GOT3 (cell line): ENCODE data around the gene RHPN2.
"Not testable (repeated sequence)": the region's sequence is repeated elsewhere in the genome, so short reads cannot be mapped to it uniquely, and the experiment has no call there.

ENCODE experiments used
- DNase-seq: peaks from one replicate; lab custom pipeline; 2025; ENCODE audit warnings: mixed read lengths; lab: John Stamatoyannopoulos, UW

Gene RHPN2

DNA sequence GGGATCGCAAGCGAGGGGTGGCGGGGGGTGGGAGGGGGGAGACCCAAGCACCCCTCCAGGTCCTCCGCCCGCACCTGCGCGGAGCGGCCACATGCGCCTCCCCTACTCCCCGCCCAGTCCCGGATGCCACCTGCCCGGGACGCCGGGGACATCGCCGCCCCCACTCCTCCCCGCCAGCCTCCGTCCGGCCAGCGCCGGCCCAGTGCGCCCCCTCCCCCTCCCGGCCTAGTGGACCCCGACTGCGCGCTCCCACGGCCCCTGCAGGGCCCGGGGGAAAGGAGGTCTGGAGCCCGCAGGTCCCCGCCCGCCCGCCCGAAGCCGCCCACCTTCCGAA lies 263 bp downstream of the RHPN2 start:
- no peak for DNase-seq

- no peak for DNase-seq
Observed at GRCh38 chr19:33063753-33064457, 783 bp downstream of the RHPN2 start.

GRCh38 chr19:33063356-33063752 lies 1.3 kb downstream of the RHPN2 start:
- no peak for DNase-seq

- no peak for DNase-seq
Observed at GRCh38 chr19:33062902-33063301, 1.8 kb downstream of the RHPN2 start.

DNA sequence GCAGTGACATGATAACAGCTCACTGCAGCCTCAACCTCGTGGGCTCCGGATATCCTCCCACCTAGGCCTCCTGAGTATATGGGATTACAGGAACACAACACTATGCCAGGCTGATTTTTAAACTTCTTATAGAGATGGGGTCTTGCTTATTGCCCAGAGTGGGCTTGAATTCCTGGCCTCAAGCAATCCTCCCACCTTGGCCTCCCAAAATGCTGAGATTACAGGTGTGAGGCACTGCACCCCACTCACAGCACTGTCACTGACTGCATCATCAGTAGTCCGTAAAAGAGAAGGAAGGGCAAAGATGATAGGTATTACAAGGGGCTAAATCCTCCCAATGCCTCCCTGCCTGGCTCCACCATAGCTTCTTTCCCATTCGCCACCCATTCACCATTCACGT lies 4.1 kb downstream of the RHPN2 start:
- DNase-seq, result no peak

DNA sequence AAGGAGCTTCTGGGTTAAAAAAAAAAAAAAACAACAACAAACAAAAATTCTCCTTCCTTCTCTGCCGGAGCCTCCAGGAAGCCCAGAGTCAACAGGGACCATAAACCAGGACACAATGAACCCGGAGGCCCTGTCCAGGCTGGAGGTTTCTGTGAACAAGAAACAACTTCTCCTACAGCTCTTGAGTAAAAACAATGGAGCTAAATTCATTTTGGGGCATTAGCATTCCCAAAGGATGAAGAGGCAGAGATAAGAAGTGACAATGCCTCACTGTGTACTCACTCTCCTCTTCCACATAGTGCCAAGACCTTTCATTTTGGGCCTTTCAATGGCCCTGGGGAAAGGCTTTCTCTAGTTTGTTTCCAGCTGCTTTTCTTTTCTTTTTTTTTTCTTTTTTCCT lies 9.0 kb downstream of the RHPN2 start:
- DNase-seq, result no peak

- no peak for DNase-seq
Observed at GRCh38 chr19:33054623-33055022, 10.1 kb downstream of the RHPN2 start.

- DNase-seq, result no peak
Observed at GRCh38 chr19:33052352-33052972, 12.2 kb downstream of the RHPN2 start.

GRCh38 chr19:33050110-33050509 lies 14.6 kb downstream of the RHPN2 start:
- no peak for DNase-seq

- DNase-seq, result no peak
Observed at GRCh38 chr19:33048806-33049676, 15.6 kb downstream of the RHPN2 start.

DNA sequence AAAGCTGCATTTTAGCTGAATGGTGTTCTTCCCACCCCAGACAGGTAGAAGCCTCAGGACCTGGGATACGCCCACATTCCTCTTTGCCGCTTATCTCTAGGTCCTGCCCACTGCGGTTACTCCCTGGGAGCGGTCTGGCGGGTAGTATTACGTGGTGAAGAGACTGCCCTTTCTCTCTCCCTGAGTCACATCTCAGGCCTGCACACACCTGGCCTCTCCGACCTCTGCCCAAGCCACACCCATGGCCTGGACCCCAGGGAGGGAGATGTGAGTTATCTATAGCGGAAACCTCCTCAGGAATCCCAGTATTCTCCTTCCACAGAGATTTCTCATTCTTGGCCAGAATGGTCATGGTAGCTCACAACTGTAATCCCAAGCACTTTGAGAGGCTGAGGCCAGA lies 17.3 kb downstream of the RHPN2 start:
- no peak for DNase-seq

DNA sequence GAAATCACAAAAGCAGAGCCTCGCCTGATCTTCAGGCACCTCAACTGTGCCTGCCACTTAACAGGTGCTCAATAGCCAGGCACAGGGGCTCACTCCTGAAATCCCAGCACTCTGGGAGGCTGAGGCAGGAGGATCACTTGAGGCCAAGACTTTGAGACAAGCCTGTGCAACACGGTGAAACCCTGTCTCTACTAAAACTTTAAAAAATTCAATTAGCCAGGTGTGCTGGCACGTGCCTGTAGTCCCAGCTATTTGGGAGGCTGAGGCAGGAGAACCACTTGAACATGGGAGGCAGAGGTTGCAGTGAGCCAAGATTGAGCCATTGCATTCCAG lies 22.9 kb downstream of the RHPN2 start:
- DNase-seq, result not testable (repeated sequence)

- DNase-seq, result no peak
Observed at GRCh38 chr19:33040994-33041827, 23.5 kb downstream of the RHPN2 start.

DNA sequence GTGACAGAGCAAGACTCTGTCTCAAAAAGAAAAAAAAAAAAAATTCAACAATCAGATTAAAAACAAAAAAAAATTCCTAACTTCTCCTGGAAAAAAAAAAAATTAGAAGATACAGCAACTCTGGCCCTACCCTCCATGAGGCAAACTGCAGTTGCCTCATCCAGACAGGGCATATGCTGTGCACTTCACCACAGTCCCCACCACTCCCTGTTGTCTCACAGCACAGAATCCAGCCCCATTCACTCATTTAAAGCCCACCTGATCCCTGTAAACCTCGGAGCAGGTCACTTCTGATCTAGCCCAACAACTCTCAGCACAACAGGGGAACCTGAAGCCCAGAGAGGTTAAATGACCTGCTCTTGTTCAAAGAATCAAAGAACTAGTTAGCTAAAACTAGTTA lies 24.9 kb downstream of the RHPN2 start:
- DNase-seq, result no peak

DNA sequence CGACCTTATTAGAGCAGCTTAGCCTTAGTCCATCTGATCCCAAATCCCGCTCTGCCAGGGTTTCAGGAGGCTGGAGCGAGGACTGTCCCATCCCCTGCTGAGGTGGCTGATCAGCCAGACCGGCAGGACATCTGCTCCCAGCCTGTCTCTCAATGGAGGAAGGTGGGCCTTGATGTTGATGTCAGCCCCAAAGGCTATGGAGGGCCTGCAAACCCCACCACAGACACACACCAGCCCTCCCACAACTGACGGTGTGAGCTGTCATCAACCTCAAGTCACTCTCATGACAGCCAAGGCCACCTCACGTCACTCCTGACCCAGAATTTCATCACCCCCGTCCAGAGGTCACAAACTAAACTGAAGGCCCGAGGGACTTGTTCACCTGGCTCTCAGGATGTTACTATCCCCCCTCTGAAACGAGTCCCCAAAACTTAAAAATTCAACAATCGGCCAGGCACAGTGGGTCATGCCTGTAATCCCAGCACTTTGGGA lies 25.5 kb downstream of the RHPN2 start:
- DNase-seq, result no peak

GRCh38 chr19:33037168-33038025 lies 27.3 kb downstream of the RHPN2 start:
- not testable (repeated sequence) for DNase-seq

GRCh38 chr19:33036370-33037167 lies 28.1 kb downstream of the RHPN2 start:
- DNase-seq, result not testable (repeated sequence)

DNA sequence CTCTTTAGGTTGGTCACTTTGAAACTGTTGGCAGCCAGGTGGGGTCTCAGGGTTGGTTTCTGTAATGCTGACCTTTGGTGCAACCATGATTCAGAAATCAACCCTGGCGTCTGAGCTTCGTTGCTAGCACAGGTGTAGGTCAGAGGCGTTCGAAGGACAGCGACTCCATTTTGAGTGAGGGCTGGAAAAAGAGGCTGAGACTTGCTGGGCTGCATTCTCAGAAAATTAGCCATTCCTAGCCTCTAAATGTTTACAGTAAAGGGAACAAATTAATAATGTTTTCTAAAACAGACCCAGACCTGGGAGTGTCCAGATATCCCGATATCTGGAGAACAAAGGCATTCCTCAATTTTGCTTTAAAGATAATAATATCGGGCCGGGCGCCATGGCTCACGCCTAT lies 29.2 kb downstream of the RHPN2 start:
- DNase-seq, result no peak

DNA sequence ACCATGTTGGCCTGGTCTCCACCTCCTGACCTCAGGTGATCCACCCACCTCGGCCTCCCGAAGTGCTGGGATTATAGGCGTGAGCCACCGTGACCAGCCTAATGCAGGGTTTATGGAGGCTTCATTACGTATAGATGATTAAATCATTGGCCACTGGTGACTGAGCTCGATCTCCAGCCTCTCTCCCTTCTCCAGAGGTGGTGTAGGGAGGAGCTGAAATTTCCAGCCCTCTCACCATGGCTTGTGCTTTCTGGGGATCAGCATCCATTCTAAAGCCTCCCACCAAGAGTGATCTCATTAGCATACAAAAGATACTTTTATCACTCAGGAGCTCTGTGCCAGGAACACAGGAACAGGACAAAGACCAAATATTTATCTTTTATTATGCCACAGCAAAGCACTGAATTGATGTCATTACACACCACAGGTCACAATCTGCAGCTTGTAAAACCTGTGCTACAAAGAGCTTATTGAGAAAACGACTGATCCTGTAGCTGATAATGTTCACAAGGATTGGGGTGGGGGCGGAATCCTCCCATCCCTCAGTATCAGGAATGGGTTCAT lies 32.4 kb downstream of the RHPN2 start:
- DNase-seq, result no peak

DNA sequence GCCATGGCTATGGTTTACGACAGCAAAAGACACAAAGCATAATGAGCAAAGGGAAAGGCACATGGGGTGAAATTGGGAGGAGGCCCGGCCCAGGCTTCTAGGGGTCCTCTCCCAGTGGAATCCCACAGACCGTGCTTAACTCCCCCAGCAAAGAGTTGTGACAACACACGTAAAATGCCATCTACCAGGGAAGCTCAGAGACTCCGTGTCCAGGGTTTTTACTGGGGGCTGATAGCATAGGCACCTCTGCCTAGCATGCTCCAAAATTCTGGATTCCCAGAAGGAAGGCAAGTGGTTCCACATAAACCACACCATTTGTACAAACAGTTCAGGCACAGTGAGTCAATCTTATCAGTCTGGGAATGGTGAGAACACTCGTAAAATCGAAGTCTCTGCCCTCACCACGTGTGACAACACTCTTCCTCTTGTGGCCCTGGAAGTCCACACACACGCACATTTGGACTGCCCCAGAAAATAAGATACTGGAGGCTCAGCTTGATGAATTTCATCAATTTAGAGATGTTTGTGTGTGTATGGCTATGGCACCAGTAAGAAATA lies 34.9 kb downstream of the RHPN2 start:
- no peak for DNase-seq
